ENCODE results near the gene LSM12.
A peak's percentile ranks its signal among the peaks of the same experiment; 100 is the strongest.
"Not testable (repeated sequence)": the region's sequence is repeated elsewhere in the genome, so short reads cannot be mapped to it uniquely, and the experiment has no call there.

LSM12 gene

DNA sequence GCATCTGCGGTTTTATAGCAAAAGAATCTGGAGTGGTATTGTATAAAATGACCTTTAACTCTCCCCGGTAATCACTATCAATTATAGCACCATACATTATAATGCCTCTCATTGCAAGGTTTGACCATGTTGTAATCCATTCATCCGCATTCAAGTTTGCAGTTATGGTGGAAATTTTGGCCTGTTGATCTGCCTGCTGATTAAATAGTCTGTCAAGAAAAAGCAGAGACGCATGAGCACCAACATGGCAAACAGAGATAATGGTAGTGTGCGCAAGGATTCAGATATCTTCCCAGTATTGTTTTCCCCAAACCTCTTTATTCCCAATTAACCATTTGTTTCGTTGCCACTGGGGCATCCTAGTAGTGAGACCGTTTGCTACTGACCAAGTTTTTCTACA lies 45.2 kb downstream of the LSM12 start:
- H3K27ac ChIP-seq (ENCODE audit: extremely low read depth, low read depth, low read length); H3K4me1 ChIP-seq (ENCODE audit: control insufficient read depth, insufficient read depth, low read length); H3K4me3 ChIP-seq (ENCODE audit: low read depth, low read length); POLR2A ChIA-PET; H3K9me3 ChIP-seq (ENCODE audit: control insufficient read depth, insufficient read depth, low read depth, low read length): not testable (repeated sequence)
- CTCF ChIA-PET, result interaction anchor here (0.6 to 1.1 kb wide), 2 partner anchors 95 to 107 kb away, joined by 3 to 5 read pairs; no protein-coding TSS in a partner anchor
- H3K36me3 ChIP-seq (ENCODE audit: control insufficient read depth in 2 of 2, insufficient read depth in 1 of 2, low read length in 2 of 2), result peaks cover 0 to 55% of the 10 kb centered on the region in 2 experiments; a peak in 2 of 3 replicates
- peak; percentile 98 for TF ChIP-seq ZNF660 (tag by site-specific recombination; IDR thresholded peaks at IDR 0.05)

DNA sequence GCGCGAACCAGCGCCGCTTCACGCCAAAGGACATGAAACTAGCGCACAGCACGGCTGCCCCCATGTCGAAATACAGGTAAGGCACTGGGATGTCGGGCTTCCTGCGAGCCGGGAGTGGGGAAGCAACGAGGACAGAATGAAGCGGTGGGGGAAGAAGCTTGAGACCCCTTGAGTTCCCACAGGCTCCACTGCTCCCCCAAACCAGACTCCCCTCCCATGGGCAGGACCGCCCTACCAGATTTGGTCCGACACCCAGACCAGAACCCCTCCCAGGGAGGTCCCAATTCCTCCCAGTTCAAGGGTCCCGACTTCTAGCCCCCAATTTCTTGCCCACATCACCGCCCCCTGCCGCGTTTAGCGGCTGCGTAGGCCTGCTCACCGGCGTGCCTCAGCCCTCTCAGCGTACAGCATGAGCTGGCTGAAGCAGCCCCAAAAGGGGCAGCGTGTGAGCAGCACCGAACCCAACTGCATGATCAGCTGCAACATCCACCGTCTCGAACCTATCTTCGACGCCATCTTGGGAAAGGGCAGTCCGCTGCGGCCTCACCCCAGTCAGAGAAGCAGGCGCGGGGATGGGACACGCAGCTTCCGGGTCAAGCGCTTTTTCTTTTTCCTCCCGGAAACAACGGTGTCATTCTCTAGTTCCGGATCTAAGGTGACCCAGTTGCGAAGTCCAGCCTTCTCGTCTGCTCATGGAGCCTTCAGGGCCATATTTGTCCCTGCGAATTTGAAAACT lies 51.9 kb downstream of the LSM12 start, which contains the start of gene TMEM101:
Gene TMEM101, minus strand, starts transcription at position 527 of the 736 bp plus-strand sequence. Its CDS starts 11 bp downstream, at position 516.
- CTCF ChIA-PET, result interaction anchor here (0.6 kb wide), 1 partner anchor 13 kb away, joined by 4 read pairs; no protein-coding TSS in a partner anchor
- Histone ChIP-seq H3K4me3 (ENCODE audit: low read depth, low read length) (peak within 1 kb of the TSS; percentile 75), H3K36me3 (ENCODE audit: control insufficient read depth in 2 of 2, insufficient read depth in 1 of 2, low read length in 2 of 2) (peaks cover 0 to 24% of the 10 kb centered on the region in 2 experiments; a peak in 1 of 3 replicates), H3K4me1 (ENCODE audit: control insufficient read depth, insufficient read depth, low read length) (peaks cover 11% of the 10 kb centered on the region; the same call in 1 of the 2 replicates), H3K9me3 (ENCODE audit: control insufficient read depth, insufficient read depth, low read depth, low read length) (no peaks in the 10 kb centered on the region), H3K27ac (ENCODE audit: extremely low read depth, low read depth, low read length) (peak within 1 kb of the TSS; percentile 64)
- POLR2A ChIA-PET, result interaction anchor here (0.6 to 1.1 kb wide), 6 partner anchors 8 to 298 kb away, joined by 3 to 9 read pairs (median 4); partner anchors contain the start of gene TMUB2
- TF ChIP-seq SP3 (tag by site-specific recombination; IDR thresholded peaks at IDR 0.05) (peak; percentile 94), MZF1 (tag by site-specific recombination; IDR thresholded peaks at IDR 0.05; ENCODE audit: borderline replicate concordance) (peak; percentile 82), ZNF184 (tag by site-specific recombination; IDR thresholded peaks at IDR 0.05) (peak; percentile 89; the same call in 1 of the 2 replicates), ZNF843 (tag by site-specific recombination; IDR thresholded peaks at IDR 0.05) (peak; percentile 68), ZNF174 (tag by site-specific recombination; IDR thresholded peaks at IDR 0.05) (no peak), SCRT2 (tag by site-specific recombination; IDR thresholded peaks at IDR 0.05) (no peak; the same call in 1 of the 2 replicates), GLI4 (tag by site-specific recombination; IDR thresholded peaks at IDR 0.05) (peak; percentile 79; the same call in 1 of the 2 replicates), GFI1B (tag by site-specific recombination; IDR thresholded peaks at IDR 0.05) (peak; percentile 36; the same call in 1 of the 2 replicates), ZNF747 (tag by site-specific recombination; IDR thresholded peaks at IDR 0.05) (no peak), ZNF239 (tag by site-specific recombination; IDR thresholded peaks at IDR 0.05) (0 out of 2 replicates have a peak, but pooled peaks have one; percentile 53), ZNF302 (tag by site-specific recombination; IDR thresholded peaks at IDR 0.05; ENCODE audit: low read depth) (no peak), SETDB1 (IDR thresholded peaks at IDR 0.05; ENCODE audit: insufficient read length, low read length) (peak; percentile 40), ZNF2 (tag by site-specific recombination; IDR thresholded peaks at IDR 0.05) (peak; percentile 98), ZNF37A (tag by site-specific recombination; IDR thresholded peaks at IDR 0.05) (no peak; the same call in 1 of the 2 replicates), ZNF658 (tag by site-specific recombination; IDR thresholded peaks at IDR 0.05) (no peak), TRIM28 (IDR thresholded peaks at IDR 0.05; ENCODE audit: borderline replicate concordance, low read length) (peak; percentile 92), KLF10 (tag by site-specific recombination; IDR thresholded peaks at IDR 0.05) (peak; percentile 53; the same call in 1 of the 2 replicates), ZNF501 (tag by site-specific recombination; IDR thresholded peaks at IDR 0.05) (peak; percentile 95), SCRT1 (tag by site-specific recombination; IDR thresholded peaks at IDR 0.05; ENCODE audit: borderline replicate concordance) (no peak)
- TF ChIP-seq, protein P1, sequence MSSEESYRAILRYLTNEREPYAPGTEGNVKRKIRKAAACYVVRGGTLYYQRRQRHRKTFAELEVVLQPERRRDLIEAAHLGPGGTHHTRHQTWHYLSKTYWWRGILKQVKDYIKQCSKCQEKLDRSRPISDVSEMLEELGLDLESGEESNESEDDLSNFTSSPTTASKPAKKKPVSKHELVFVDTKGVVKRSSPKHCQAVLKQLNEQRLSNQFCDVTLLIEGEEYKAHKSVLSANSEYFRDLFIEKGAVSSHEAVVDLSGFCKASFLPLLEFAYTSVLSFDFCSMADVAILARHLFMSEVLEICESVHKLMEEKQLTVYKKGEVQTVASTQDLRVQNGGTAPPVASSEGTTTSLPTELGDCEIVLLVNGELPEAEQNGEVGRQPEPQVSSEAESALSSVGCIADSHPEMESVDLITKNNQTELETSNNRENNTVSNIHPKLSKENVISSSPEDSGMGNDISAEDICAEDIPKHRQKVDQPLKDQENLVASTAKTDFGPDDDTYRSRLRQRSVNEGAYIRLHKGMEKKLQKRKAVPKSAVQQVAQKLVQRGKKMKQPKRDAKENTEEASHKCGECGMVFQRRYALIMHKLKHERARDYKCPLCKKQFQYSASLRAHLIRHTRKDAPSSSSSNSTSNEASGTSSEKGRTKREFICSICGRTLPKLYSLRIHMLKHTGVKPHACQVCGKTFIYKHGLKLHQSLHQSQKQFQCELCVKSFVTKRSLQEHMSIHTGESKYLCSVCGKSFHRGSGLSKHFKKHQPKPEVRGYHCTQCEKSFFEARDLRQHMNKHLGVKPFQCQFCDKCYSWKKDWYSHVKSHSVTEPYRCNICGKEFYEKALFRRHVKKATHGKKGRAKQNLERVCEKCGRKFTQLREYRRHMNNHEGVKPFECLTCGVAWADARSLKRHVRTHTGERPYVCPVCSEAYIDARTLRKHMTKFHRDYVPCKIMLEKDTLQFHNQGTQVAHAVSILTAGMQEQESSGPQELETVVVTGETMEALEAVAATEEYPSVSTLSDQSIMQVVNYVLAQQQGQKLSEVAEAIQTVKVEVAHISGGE (tag by site-specific recombination; conservative IDR thresholded peaks at IDR 0.05; ENCODE audit: low read depth), result peak; percentile 100
- TF ChIP-seq, protein P2, sequence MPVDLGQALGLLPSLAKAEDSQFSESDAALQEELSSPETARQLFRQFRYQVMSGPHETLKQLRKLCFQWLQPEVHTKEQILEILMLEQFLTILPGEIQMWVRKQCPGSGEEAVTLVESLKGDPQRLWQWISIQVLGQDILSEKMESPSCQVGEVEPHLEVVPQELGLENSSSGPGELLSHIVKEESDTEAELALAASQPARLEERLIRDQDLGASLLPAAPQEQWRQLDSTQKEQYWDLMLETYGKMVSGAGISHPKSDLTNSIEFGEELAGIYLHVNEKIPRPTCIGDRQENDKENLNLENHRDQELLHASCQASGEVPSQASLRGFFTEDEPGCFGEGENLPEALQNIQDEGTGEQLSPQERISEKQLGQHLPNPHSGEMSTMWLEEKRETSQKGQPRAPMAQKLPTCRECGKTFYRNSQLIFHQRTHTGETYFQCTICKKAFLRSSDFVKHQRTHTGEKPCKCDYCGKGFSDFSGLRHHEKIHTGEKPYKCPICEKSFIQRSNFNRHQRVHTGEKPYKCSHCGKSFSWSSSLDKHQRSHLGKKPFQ (tag by site-specific recombination; IDR thresholded peaks at IDR 0.05), result no peak
- TF ChIP-seq, protein P3, sequence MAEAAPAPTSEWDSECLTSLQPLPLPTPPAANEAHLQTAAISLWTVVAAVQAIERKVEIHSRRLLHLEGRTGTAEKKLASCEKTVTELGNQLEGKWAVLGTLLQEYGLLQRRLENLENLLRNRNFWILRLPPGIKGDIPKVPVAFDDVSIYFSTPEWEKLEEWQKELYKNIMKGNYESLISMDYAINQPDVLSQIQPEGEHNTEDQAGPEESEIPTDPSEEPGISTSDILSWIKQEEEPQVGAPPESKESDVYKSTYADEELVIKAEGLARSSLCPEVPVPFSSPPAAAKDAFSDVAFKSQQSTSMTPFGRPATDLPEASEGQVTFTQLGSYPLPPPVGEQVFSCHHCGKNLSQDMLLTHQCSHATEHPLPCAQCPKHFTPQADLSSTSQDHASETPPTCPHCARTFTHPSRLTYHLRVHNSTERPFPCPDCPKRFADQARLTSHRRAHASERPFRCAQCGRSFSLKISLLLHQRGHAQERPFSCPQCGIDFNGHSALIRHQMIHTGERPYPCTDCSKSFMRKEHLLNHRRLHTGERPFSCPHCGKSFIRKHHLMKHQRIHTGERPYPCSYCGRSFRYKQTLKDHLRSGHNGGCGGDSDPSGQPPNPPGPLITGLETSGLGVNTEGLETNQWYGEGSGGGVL (tag by site-specific recombination; IDR thresholded peaks at IDR 0.05), result peak; percentile 49; the same call in 1 of the 2 replicates
- TF ChIP-seq, protein P4, sequence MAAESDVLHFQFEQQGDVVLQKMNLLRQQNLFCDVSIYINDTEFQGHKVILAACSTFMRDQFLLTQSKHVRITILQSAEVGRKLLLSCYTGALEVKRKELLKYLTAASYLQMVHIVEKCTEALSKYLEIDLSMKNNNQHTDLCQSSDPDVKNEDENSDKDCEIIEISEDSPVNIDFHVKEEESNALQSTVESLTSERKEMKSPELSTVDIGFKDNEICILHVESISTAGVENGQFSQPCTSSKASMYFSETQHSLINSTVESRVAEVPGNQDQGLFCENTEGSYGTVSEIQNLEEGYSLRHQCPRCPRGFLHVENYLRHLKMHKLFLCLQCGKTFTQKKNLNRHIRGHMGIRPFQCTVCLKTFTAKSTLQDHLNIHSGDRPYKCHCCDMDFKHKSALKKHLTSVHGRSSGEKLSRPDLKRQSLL (tag by site-specific recombination; IDR thresholded peaks at IDR 0.05), result peak; percentile 91
- TF ChIP-seq, protein P5, sequence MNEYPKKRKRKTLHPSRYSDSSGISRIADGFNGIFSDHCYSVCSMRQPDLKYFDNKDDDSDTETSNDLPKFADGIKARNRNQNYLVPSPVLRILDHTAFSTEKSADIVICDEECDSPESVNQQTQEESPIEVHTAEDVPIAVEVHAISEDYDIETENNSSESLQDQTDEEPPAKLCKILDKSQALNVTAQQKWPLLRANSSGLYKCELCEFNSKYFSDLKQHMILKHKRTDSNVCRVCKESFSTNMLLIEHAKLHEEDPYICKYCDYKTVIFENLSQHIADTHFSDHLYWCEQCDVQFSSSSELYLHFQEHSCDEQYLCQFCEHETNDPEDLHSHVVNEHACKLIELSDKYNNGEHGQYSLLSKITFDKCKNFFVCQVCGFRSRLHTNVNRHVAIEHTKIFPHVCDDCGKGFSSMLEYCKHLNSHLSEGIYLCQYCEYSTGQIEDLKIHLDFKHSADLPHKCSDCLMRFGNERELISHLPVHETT (tag by site-specific recombination; IDR thresholded peaks at IDR 0.05), result peak; percentile 97

All from HEK293 (cell line).